ENCODE data around the gene BCL7C. TPM values are rescaled to one million over a fixed set of nuclear protein-coding genes. Genes with fewer than 3 reads are reported as not detected.

Gene BCL7C
- total and polyA plus RNA-seq, 2 of the 13 experiments (the other 11 are each of a cell fraction or from before 2014, with no cell fraction given), result 17.7 to 33.8 TPM

GRCh38 chr16:30838876-30839471 lies 54.9 kb downstream of the BCL7C start (continued):
- no peak for TF ChIP-seq ZNF512B (CRISPR knock-in tag; IDR thresholded peaks at IDR 0.05; ENCODE audit: borderline replicate concordance)
- TF ChIP-seq ZNF782 (CRISPR knock-in tag; IDR thresholded peaks at IDR 0.05; ENCODE audit: borderline replicate concordance), result no peak
- peak; percentile 76; the same call in 1 of the 2 replicates for TF ChIP-seq ZGPAT (CRISPR knock-in tag; IDR thresholded peaks at IDR 0.05)
- TF ChIP-seq ZNF878 (CRISPR knock-in tag; IDR thresholded peaks at IDR 0.05), result no peak
- TF ChIP-seq ZNF362 (CRISPR knock-in tag; IDR thresholded peaks at IDR 0.05; ENCODE audit: borderline replicate concordance), result peak; percentile 74; the same call in 1 of the 2 replicates
- TF ChIP-seq ZNF615 (CRISPR knock-in tag; IDR thresholded peaks at IDR 0.05; ENCODE audit: borderline replicate concordance), result no peak
- TF ChIP-seq TMF1 (CRISPR knock-in tag; IDR thresholded peaks at IDR 0.05; ENCODE audit: low read depth), result no peak
- TF ChIP-seq NFYB (CRISPR knock-in tag; IDR thresholded peaks at IDR 0.05), result no peak
- TF ChIP-seq BATF2 (CRISPR knock-in tag; IDR thresholded peaks at IDR 0.05), result no peak
- TF ChIP-seq ZNF367 (CRISPR knock-in tag; IDR thresholded peaks at IDR 0.05; ENCODE audit: borderline replicate concordance), result no peak
- TF ChIP-seq KMT2B (CRISPR knock-in tag; IDR thresholded peaks at IDR 0.05), result no peak
- TF ChIP-seq ZBTB3 (CRISPR knock-in tag; IDR thresholded peaks at IDR 0.05; ENCODE audit: borderline replicate concordance, low read depth), result no peak
- no peak for TF ChIP-seq ZNF781 (CRISPR knock-in tag; IDR thresholded peaks at IDR 0.05; ENCODE audit: borderline replicate concordance, not compliant biosample characterization)
- TF ChIP-seq GPN1 (CRISPR knock-in tag; IDR thresholded peaks at IDR 0.05; ENCODE audit: borderline replicate concordance), result no peak
- TF ChIP-seq ATF1 (CRISPR knock-in tag; IDR thresholded peaks at IDR 0.05), result no peak
- TF ChIP-seq ZNF761 (CRISPR knock-in tag; conservative IDR thresholded peaks at IDR 0.05), result no peak
- peak; percentile 10; the same call in 1 of the 2 replicates for TF ChIP-seq CREM (IDR thresholded peaks at IDR 0.05)
- TF ChIP-seq CREM (CRISPR knock-in tag; IDR thresholded peaks at IDR 0.05), result no peak
- TF ChIP-seq FOXP4 (CRISPR knock-in tag; IDR thresholded peaks at IDR 0.05), result peak; percentile 80
- TF ChIP-seq ZNF616 (CRISPR knock-in tag; IDR thresholded peaks at IDR 0.05; ENCODE audit: low read depth), result no peak

Data from HepG2 (cell line).